HEK293 (cell line): ENCODE measurements around the gene HIRA.

Experiments
- CTCF ChIP-seq: fragments of 450-650 bp; formaldehyde crosslinking; IDR thresholded peaks from 2 replicates; pipeline ENCODE4 v1.5.1; 2016; ENCODE audit warnings: missing biosample characterization, missing genetic modification characterization
- OVOL3 ChIP-seq: fragments of 450-650 bp; formaldehyde crosslinking; IDR thresholded peaks from 2 replicates; pipeline ENCODE4 v1.5.1; 2016; ENCODE audit warnings: missing biosample characterization, missing genetic modification characterization
- ZNF704 ChIP-seq: fragments of 450-650 bp; formaldehyde crosslinking; IDR thresholded peaks from 2 replicates; pipeline ENCODE4 v1.5.1; 2016; ENCODE audit warnings: missing biosample characterization, missing genetic modification characterization

- no peak for TF ChIP-seq CTCF (tag by site-specific recombination)
- TF ChIP-seq OVOL3 (tag by site-specific recombination) = no peak
- TF ChIP-seq ZNF704 (tag by site-specific recombination) = no peak
Measured at GRCh38 chr22:19466126-19466716, 34.7 kb upstream of the HIRA start.
